ENCODE results near the gene PML. TPM values are rescaled to one million over a fixed set of nuclear protein-coding genes. Genes with fewer than 3 reads are reported as not detected.
"Not testable (repeated sequence)": the region's sequence is repeated elsewhere in the genome, so short reads cannot be mapped to it uniquely, and the experiment has no call there.

Gene PML
- polyA plus RNA-seq, 1 of the 3 experiments (the other 2 are of a cell fraction) = 18.4 TPM

GRCh38 chr15:74062671-74063070 is 68.2 kb downstream of the PML start:
- no peak overlapping the region for H3K9ac ChIP-seq
- no peak overlapping the region for H3K4me3 ChIP-seq (ENCODE audit: low read depth in 2 of 2, low read length in 1 of 2)
- 83% methylated on average over 2 of the region's 7 CpGs for WGBS (ENCODE audit: low lambda C conversion rate)
- H3K27me3 ChIP-seq (ENCODE audit: insufficient read depth) = no peaks in the 10 kb centered on the region
- H3K79me2 ChIP-seq (ENCODE audit: insufficient read depth) = no peaks in the 10 kb centered on the region
- no peaks in the 10 kb centered on the region for H3K36me3 ChIP-seq (replicated peaks in 1 of 2; ENCODE audit: control insufficient read depth in 1 of 2, insufficient read depth in 2 of 2, low read length in 1 of 2)
- no peaks in the 10 kb centered on the region for H4K20me1 ChIP-seq (ENCODE audit: insufficient read depth)
- no peaks in the 10 kb centered on the region for H3K9me3 ChIP-seq
- H3K4me2 ChIP-seq = no peak overlapping the region
- no peaks in the 10 kb centered on the region for H3K9me2 ChIP-seq
- CTCF ChIA-PET = interaction anchor here (0.8 to 1.3 kb wide), 3 partner anchors 26 to 258 kb away, joined by 3 read pairs; no protein-coding TSS in a partner anchor
- TF ChIP-seq CHD2 (IDR thresholded peaks at IDR 0.05; ENCODE audit: low read length, partially characterized antibody) (no peak), RCOR1 (IDR thresholded peaks at IDR 0.05; ENCODE audit: low read length) (no peak), NRF1 (IDR thresholded peaks at IDR 0.05; ENCODE audit: low read depth, low read length) (no peak), NFIC (IDR thresholded peaks at IDR 0.05; ENCODE audit: borderline replicate concordance) (no peak), MEF2A (IDR thresholded peaks at IDR 0.05; ENCODE audit: borderline replicate concordance, low read depth) (no peak), EP300 (IDR thresholded peaks at IDR 0.05; ENCODE audit: borderline replicate concordance in 1 of 2, low read depth in 1 of 2, low read length in 1 of 2) (no peak), FOSL2 (IDR thresholded peaks at IDR 0.05; ENCODE audit: borderline replicate concordance, low read depth) (no peak), USF1 (IDR thresholded peaks at IDR 0.05; ENCODE audit: borderline replicate concordance, low read depth) (no peak)
- DNase-seq = no peak
- no peak overlapping the region for H3K27ac ChIP-seq (ENCODE audit: low read depth in 2 of 2, low read length in 1 of 2)
- POLR2A ChIA-PET = no interaction called here
- H3F3A ChIP-seq (replicated peaks; ENCODE audit: insufficient read depth) = no peaks in the 10 kb centered on the region
- H2AFZ ChIP-seq (ENCODE audit: low read depth) = no peak overlapping the region
- H3K4me1 ChIP-seq (ENCODE audit: control insufficient read depth in 1 of 2, insufficient read depth in 2 of 2, low read depth in 1 of 2, low read length in 1 of 2) = no peaks in the 10 kb centered on the region; a peak in 1 of 4 replicates

- H3K9me3 ChIP-seq; DNase-seq; H3K4me3 ChIP-seq (ENCODE audit: low read depth in 2 of 2, low read length in 1 of 2); H4K20me1 ChIP-seq (ENCODE audit: insufficient read depth); H3K9me2 ChIP-seq; H3K27ac ChIP-seq (ENCODE audit: low read depth in 2 of 2, low read length in 1 of 2); H3F3A ChIP-seq (replicated peaks; ENCODE audit: insufficient read depth); H3K79me2 ChIP-seq (ENCODE audit: insufficient read depth); POLR2A ChIA-PET; H3K4me2 ChIP-seq; H3K4me1 ChIP-seq (ENCODE audit: control insufficient read depth in 1 of 2, insufficient read depth in 2 of 2, low read depth in 1 of 2, low read length in 1 of 2); H2AFZ ChIP-seq (ENCODE audit: low read depth); H3K9ac ChIP-seq; H3K36me3 ChIP-seq (replicated peaks in 1 of 2; ENCODE audit: control insufficient read depth in 1 of 2, insufficient read depth in 2 of 2, low read length in 1 of 2); H3K27me3 ChIP-seq (ENCODE audit: insufficient read depth): not testable (repeated sequence)
- CTCF ChIA-PET = interaction anchor here (0.8 kb wide), 1 partner anchor 257 kb away, joined by 3 read pairs; no protein-coding TSS in a partner anchor
- 39% methylated on average over 2 of the region's 17 CpGs for WGBS (ENCODE audit: low lambda C conversion rate)
Measured at GRCh38 chr15:74063425-74064146, 69.1 kb downstream of the PML start.

GRCh38 chr15:74064183-74064582 is 69.7 kb downstream of the PML start:
- H3K36me3 ChIP-seq (replicated peaks in 1 of 2; ENCODE audit: control insufficient read depth in 1 of 2, insufficient read depth in 2 of 2, low read length in 1 of 2); H3K9me2 ChIP-seq; DNase-seq; H3K79me2 ChIP-seq (ENCODE audit: insufficient read depth); H2AFZ ChIP-seq (ENCODE audit: low read depth); H3K4me1 ChIP-seq (ENCODE audit: control insufficient read depth in 1 of 2, insufficient read depth in 2 of 2, low read depth in 1 of 2, low read length in 1 of 2); H3K4me3 ChIP-seq (ENCODE audit: low read depth in 2 of 2, low read length in 1 of 2); H3K4me2 ChIP-seq; H3F3A ChIP-seq (replicated peaks; ENCODE audit: insufficient read depth); H3K9ac ChIP-seq; POLR2A ChIA-PET; H3K9me3 ChIP-seq; H3K27ac ChIP-seq (ENCODE audit: low read depth in 2 of 2, low read length in 1 of 2); H4K20me1 ChIP-seq (ENCODE audit: insufficient read depth); H3K27me3 ChIP-seq (ENCODE audit: insufficient read depth): not testable (repeated sequence)
- CTCF ChIA-PET = interaction anchor here (1.4 kb wide), 1 partner anchor 257 kb away, joined by 5 read pairs; no protein-coding TSS in a partner anchor
- no CpG with 5 or more reads among the region's 3 CpGs for WGBS (ENCODE audit: low lambda C conversion rate)

- H3K36me3 ChIP-seq (replicated peaks in 1 of 2; ENCODE audit: control insufficient read depth in 1 of 2, insufficient read depth in 2 of 2, low read length in 1 of 2); H3K27me3 ChIP-seq (ENCODE audit: insufficient read depth); H2AFZ ChIP-seq (ENCODE audit: low read depth); H3K4me3 ChIP-seq (ENCODE audit: low read depth in 2 of 2, low read length in 1 of 2); H3K4me1 ChIP-seq (ENCODE audit: control insufficient read depth in 1 of 2, insufficient read depth in 2 of 2, low read depth in 1 of 2, low read length in 1 of 2); H3K9ac ChIP-seq; DNase-seq; H3K4me2 ChIP-seq; H3K27ac ChIP-seq (ENCODE audit: low read depth in 2 of 2, low read length in 1 of 2); H3K9me3 ChIP-seq; H3K9me2 ChIP-seq; H3F3A ChIP-seq (replicated peaks; ENCODE audit: insufficient read depth); POLR2A ChIA-PET; H4K20me1 ChIP-seq (ENCODE audit: insufficient read depth); H3K79me2 ChIP-seq (ENCODE audit: insufficient read depth): not testable (repeated sequence)
- CTCF ChIA-PET = interaction anchor here (0.8 to 1.4 kb wide), 2 partner anchors 10 to 256 kb away, joined by 3 to 5 read pairs; no protein-coding TSS in a partner anchor
- 23% methylated on average over 4 of the region's 8 CpGs for WGBS (ENCODE audit: low lambda C conversion rate)
Measured at GRCh38 chr15:74064822-74065221, 70.3 kb downstream of the PML start.
